Muscle of back (tissue), 11 donors: Measurements from ENCODE around the gene CAPN11. TPM values are rescaled to one million over a fixed set of nuclear protein-coding genes. Genes with fewer than 3 reads are reported as not detected.

ENCODE experiments used
- DNase-seq, 3 donors: peaks; one replicate each; pipeline versions ENCODE4 v3.0.0 to v3.0.0-alpha.2; 2013
- polyA plus RNA-seq, 10 donors: library from polyadenylated mRNA; unstranded; fragments of 120-200 nt; gene quantifications; one replicate each; pipeline ENCODE4 v1.2.1, GENCODE V29; 2013; ENCODE audit not compliant: insufficient read length in 10 of 10

The CAPN11 gene
- polyA plus RNA-seq, 10 donors, result 0.18 to 0.77 (median 0.41) TPM; not detected in 2

DNA sequence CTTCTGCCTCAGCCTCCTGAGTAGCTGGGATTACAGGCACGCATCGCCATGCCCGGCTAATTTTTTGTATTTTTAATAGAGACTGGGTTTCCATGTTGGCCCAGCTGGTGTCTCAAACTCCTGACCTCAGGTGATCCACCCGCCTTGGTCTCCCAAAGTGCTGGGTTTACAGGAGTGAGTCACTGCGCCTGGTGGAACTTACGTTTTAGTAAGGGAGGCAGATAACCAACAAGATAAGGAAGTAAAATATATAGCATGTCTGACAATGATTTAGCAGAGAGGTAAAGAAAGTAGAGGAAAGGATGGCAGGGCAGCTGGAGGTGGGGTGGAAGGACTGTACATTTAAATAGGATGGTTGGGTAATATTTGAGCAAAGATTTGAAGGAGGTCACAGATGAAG is 45.3 kb downstream of the CAPN11 start:
- no peak for DNase-seq

DNA sequence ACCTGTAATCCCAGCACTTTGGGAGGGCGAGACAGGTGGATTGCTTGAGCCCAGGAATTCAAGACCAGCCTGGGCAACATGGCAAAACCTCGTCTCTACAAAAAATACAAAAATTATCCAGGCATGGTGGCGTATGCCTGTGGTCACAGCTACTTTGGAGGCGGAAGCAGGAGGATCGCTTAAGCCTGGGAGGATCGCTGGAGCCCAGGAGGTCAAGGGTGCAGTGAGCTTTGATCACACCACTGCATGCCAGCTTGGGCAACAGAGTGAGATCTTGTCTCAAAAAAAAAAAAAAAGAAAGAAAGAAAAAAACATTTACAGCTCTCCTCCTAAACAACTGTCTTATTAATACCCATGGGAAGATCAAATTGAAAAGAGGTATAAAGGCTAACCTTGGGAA is 49.3 kb downstream of the CAPN11 start:
- no peak for DNase-seq

DNA sequence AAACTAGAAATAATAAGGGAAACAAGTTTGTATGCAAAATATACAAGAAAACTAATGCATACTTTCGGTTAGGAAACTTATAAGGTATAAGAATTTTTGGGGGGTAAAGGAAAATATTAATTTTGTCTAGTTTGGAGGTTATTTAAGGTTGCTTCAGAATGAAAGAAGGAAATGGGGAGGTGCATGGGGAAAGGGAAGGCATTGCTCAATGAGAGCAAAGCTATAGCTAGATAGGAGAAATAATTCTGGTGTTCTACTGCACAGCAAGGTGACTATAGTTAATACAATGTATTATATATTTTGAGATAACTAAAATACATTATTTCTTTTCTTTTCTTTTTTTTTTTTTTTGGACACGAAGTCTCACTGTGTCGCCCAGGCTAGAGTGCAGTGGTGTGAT is 52.7 kb downstream of the CAPN11 start:
- DNase-seq, result no peak

DNA sequence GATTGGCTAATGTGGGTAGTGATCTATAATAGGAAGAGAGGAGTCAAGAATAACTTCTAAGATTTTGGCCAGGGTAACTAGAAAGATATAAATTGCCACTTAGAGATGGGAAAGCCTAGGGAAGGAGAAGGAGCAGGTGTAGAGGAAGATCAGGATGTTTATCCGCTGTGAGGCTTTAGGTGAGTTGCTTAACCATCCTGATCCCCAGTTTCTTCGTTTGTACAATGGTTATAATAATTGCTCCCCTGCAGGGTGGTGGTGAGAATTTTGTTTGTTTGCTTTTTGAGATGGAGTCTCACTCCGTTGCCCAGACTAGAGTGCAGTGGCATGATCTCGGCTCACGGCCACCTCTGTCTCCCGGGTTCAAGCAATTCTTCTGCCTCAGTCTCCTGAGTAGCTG is 55.7 kb downstream of the CAPN11 start:
- no peak for DNase-seq

DNA sequence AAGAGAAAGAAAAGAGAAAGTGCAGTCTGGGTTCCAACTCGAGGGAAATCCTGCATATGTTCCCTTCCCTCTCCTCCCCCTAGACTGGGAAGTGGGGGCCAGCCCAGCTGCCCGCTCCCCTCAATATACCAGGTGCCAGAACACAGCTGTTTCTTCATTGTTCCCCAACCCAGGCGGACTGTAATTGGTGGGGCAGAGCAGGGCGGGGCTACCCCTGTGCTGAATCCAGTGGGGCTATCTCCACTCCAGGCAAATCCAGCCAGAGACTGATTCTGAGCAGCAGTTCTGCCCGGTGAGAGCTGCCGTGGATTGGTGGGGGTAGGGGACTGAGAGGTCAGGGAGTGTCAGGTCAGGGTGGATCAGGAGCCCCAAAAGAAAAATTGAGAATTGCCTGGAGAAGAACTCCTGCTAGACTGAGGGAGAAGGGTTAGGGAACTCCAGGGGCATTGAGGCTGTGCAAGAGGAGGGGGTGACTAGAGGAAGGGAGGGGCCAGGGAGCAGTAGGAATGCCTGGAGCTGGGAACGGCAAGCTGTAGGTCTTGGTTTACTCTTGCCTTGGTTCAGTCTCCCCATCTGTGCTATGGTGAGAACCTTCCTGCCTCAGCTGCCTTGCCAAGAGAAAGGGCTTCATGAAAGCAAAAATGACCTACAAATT is 58.2 kb downstream of the CAPN11 start, which contains the start of gene MYMX:
TSS of gene MYMX (plus strand) at position 250 of the 655 bp plus-strand sequence. CDS start 546 bp downstream, outside the sequence.
- peak in 1 of 3 donors; percentile 85 for DNase-seq

DNA sequence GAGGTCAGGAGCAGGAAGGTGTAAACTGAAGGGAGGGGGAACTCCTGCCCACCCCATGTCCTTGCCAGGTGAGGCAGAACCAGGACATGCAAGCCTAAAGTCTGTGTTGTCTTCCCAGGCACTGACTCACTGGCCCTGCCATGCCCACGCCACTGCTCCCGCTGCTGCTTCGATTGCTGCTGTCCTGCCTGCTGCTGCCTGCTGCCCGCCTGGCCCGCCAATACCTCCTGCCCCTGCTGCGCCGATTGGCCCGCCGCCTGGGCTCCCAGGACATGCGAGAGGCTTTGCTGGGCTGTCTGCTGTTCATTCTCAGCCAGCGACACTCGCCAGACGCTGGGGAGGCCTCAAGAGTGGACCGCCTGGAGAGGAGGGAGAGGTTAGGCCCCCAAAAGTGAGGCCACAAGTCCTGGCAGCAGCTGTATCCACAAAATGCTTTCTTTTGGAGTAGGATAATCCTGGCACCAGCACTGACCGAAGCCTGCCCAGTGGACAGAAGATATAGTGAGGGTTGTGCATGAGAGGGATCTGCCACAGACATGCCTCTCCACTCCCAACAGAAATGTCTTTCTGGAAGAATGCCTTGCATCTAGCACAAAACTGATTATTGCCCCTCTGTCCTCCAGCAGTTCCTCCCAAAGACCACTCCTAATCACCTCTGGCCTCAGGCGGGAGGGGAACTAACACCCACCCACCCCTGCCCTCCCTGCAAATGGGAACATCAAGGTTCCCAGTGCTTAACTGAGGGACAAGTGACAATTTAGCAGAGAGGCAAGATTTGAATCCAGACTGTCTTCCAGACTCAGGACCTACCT is 58.9 kb downstream of the CAPN11 start:
- DNase-seq, result peak in 1 of 3 donors; percentile 76

DNA sequence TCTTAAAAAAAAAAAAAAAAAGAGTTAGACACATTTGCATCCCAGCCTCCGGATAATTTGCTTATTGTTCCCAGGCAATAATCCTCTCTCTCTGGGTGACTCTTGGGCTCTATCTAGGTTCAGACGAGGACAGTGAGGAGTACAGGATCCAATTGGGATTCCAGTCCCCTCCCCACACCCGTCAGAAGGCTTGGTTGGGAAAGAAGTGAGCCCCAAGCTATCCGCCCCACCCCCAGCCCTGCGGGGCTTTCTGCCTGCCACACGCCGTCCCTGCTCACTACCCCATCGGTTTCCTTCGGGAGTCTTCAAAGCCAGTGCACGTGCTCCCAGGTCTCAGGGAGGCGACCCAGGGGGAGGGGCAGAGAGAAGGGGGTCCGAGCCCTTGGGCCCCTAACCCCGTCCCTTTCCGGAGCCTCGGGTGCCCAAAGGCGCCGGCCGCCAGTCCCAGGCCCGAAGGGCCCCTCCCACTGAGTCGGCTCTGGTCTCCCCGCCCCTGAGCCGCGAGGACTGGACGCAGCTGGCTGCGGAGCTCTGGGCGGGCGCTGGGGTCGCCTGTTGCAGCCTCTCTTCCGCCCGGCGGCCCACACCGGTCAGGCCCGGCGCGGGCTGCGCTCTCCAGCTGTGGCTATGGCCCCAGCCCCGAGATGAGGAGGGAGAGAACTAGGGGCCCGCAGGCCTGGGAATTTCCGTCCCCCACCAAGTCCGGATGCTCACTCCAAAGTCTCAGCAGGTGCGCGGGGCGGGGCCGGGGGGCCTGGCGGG is 60.6 kb downstream of the CAPN11 start:
- DNase-seq, result peak; percentile 80 to 96 (median 90)

DNA sequence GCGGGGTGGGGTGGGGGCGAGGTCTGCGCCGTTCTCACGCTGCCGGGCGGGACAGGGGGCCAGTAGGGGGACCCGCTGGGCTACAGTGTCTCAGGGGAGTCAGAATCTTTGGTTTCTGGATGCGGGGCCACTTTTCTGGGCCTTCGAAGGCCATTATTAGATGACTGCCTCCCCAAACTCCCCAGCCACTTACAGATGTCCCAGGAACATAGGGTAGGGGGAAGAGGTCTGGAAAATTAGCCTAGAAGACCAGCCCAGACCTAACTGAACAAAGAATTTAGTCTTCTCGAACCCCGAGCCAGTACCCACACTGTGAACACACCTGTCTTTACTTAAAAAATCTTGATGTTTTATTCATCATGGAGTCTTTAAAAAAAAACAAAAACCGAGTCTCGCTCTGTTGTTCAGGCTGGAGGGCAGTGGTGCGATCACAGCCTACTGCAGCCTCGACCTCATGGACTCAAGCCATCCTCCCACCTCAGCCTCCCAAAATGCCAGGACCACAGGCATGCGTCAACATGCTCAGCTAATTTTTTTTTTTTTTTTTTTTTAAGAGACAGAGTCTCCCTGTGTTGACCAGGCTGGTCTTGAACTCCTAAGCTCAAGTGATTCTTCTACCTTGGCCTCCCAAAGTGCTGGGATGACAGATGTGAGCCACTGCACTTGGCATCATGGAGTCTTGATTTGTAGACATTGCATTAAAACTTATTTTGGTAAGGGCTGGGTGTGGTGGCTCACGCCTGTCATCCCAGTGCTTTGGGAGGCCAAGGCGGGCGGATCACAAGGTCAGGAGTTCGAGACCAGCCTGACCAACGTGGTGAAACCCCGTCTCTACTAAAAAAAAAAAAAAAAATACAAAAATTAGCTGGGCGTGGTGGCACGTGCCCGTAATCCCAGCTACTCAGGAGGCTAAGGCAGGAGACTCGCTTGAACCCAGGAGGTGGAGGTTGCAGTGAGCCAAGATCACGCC is 61.5 kb downstream of the CAPN11 start:
- no peak for DNase-seq

DNA sequence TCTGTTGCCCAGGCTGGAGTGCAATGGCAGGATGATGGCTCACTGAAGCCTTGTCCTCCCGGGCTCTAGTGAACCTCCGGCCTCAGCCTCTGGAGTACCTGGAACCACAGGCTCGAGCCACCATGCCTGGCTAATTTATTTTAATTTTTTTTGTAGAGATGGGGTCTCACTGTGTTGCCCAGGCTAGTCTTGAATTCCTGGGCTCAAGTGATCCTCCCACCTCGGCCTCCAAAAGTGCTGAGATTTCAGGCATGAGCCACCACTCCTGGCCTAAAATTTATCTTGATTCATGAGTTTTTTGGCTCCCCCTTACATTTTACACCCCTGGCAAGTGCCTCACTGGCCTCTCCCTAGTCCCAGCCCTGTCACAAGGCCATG is 62.3 kb downstream of the CAPN11 start:
- DNase-seq, result no peak

DNA sequence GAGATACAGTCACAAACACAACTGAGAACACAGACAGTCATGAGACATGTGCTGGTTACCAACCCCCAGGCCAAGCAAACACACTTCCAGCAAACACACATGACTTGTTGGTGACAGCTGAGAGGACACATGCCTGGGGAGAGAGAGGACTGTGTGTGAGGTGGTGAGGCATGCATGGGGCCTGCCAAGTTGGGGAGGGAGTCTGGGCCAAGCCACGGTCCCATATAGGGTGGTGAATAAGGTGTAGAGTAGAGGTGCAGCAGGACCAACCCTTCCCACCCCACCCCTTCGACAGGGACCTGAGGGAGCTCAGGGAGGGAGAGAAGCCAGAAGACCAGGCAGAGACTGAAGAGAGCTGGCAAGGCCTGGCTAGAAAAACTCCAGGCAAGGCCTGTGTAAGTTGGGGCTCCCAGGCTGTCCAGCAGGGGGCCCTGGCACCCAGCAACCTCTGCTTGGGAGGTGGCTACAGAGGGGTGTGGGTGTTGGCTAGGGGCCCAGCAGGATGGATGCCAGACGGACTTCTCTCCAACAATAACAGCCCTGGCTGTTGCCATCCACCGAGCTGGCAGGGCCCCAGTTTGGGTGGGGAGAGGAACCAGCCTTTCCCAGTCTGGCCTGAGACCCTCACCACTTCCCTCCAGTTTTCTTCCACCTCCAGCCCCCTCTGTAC is 62.8 kb downstream of the CAPN11 start:
- peak; percentile 82 to 89 (median 82) for DNase-seq

DNA sequence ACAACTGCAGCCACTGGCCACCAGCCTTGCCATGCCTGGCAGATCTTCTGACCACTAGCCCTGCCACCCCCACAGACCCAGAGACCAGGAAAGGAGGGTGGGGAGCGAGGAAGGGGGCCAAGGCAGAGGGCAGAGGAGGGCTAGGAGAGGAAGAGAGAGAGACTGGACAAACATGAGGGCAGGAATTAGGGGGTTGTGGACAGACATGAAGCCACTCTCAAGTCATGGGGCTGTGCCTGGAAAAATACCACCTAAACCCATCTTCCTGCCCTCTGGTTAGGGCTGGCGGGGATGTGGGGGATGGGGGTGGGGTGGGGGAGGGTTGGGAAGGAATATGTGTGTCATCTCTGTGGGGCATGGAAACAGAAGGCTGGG is 63.3 kb downstream of the CAPN11 start:
- DNase-seq, result no peak

DNA sequence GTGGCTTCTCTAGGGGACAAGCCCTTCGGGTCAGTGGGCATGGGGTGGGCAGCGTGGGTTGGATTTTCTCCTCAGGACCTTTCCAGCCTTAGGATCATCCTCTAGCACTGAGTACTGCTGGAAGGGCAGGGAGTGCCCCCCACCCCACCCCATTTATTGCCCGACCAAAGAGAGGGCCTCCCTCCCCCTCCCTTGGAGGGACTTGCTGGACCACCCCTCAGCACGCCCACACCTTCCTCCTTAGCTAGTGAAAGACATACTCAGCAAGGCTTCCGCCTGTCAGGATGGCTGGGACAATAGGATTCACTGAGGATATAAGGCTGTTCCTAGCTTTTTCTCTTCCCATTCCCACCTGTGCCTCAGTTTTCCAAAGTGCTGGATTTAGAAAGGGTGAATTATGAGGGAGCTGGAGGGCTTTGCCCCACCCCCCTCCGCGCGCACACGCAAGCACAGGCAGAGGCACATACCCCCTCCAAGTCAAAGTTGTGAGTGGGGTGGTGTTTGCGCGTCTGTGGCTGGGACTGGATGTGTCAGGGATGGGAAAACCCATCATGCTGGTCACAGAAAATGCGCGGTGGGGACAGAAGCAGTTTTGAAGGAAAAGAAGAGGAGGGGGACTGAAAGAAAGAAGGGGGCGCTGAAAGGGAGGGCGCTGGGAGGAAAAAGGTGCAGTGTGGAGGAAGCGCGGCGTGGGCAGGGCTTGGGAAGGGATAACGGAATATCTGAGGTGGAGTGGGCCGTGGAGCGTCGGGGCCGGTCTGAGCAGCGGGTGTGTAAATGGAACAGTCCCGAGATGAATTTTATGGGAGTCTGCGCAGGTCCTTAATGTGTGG is 64.1 kb downstream of the CAPN11 start:
- no peak for DNase-seq

DNA sequence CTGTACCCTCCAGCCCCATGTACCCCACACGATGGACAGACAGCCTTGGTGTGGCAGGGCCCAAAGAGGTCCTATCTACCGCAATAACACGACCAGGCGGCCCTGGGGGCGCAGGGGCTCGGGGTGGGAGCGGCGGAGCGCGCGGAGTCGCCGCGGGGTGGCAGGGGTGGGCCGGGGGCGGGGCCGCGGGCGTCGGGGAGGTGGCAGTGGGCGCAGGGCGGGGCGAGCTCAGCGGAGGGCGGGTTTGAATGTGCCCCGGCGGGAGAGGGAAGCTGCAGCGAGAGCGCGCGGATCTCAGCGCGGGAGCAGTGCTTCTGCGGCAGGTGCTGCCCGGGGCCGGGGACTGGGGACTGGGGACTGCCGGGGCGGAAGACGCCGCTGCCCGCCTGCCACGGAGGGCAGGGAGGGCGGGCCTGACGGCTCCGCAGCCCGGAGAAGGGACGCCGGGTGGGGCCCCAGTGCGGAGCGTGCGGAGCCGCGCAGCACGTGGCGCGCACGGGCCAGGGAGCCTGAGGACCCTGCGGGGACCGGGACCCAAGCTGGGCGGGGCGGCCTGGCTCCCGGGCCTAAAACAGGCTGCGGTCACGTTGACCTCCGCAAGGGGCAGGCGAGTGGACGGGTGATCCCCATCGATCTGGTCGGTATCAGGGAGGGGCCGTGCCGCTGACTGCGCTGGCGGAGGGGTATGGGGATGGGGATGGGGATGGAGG is 64.9 kb downstream of the CAPN11 start, which contains the start of gene SLC29A1:
TSS of gene SLC29A1 (plus strand) at position 277 of the 710 bp plus-strand sequence. CDS start 3,719 bp downstream, outside the sequence.
- DNase-seq, result peak in 2 of 3 donors; percentile 74 to 85

DNA sequence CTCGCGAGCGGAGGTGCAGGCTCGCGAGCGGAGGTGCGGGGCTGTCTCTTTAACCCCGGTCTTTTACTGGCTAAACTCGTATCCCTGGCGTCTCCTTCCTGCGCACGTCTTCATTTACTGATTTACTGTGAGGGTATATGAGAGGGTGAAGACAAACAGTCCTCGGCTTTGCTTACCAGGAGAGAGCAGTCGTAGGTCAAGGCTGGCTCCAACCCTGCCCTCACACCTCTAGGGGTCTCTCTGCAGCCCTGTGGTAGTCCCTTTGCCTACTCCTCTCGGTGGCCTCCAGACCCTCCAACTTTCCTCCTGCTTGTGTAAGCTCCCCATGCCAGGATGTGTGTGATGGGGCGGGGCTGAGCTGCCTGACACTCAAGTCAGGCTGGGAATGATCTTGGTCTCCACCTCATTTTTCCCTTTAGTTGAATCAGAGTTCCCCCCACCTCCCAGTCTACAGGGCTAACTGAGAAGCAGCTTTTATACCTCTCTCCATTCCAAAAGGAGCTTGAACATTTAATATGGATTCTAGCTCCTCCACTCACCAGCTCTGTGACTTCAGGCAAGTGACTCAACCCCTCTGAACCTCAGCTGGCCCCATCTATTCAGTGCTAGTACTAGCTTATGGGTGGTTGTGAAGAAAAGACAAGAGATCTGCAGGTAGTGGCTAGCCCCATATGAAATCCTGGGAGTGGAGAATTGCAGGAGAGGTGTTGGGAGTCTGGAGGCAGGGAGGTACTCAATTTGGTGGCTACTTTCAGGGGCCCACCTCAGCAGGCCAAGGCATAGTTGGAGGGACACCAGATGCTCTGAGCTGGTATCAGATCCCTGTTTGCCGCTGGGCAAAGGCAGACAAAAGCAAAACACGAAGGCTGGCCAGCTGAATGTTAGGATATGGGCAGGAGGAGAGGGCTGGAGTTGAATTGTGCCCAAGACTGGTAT is 65.7 kb downstream of the CAPN11 start:
- no peak for DNase-seq

DNA sequence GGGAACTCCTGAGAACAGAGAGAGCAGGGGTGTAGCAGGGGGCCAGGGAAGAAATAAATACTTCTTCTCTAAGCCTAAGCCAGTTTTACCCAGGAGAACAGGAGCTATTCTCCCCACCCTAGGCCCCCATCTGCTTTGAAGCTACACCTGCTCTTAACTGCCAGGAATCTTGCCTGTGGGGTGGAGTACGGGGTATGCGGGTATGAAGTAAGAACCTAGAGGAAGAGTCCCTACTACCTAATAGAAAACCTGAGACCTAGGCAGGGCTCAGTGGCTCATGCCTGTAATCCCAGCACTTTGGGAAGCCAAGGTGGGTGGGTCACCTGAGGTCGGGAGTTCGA is 66.3 kb downstream of the CAPN11 start:
- no peak for DNase-seq

DNA sequence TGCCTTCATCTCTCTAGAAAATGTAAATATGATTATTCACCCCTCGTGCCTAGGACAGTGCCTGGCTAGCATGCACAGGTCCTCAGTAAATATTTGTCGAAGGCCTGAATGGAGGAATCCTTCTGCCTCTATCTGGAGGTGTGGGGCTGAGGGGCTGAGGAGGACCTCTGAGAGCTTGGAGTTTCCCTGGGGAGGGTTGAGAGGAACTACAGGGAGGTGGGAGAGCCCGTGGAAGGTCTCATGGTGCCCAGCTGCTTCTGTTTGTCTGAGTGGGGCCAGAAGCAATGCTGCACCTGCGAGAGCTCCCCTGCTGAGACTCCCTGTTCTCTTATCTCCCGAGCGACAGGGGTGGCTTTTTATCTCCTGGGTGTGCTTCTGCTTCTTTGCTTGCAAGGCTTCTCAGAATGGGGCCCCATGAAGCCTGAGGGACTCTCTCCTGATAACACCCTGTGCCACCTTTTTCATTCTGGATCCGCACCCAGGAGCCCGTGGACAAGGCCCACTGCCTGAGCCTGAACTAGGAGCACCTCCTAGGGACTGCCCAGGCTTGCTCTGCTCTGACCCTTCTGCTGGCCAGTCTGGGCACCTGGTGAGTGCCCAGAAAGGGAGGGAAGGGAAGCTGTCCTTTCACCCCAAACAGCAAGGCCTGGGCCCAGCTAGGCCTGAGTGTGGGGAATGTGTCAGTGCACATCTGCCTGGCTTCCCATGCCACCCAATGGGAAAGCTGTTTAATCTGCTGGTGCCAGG is 67.1 kb downstream of the CAPN11 start:
- DNase-seq, result no peak
